Panc1 (cell line): ENCODE results near the gene OXCT1. TPM values are rescaled to one million over a fixed set of nuclear protein-coding genes. Genes with fewer than 3 reads are reported as not detected.

Experiments used
- ATAC-seq: fragments of 200-7000 bp; cut with Tn5 transposase; 2 replicates; pipeline ENCODE4 v1.9.1; 2020; ENCODE audit warnings: mild to moderate bottlenecking, moderate library complexity
- BruUV-seq: library from RNA; stranded (reverse); fragments of 400-500 nt; replicated peaks from 2 replicates; lab custom pipeline; 2021; lab: Mats Ljungman, UMichigan
- CTCF ChIA-PET: fragments of 300-600 bp; sonication (Branson Sonifier 250); formaldehyde crosslinking; loops from one replicate; lab custom pipeline; 2022; ENCODE audit warnings: antibody characterized with exemption; lab: Charles Lee
- POLR2A ChIA-PET: fragments of 300-600 bp; sonication (Branson Sonifier 250); formaldehyde crosslinking; loops from one replicate; lab custom pipeline; 2022; ENCODE audit warnings: antibody characterized with exemption; lab: Charles Lee
- DNase-seq: peaks from one replicate; pipeline ENCODE4 v3.0.0-alpha.2; 2010; ENCODE audit warnings: low read depth, low spot score
- H3K27ac ChIP-seq: 2 replicates; pipeline ENCODE4 v1.5.1; 2011; ENCODE audit warnings: mild to moderate bottlenecking, low read length, inconsistent platforms
- H3K27me3 ChIP-seq: fragments of 200-500 bp; sonication (Bioruptor generic); 2 replicates; pipeline ENCODE4 v1.6.0; 2014; ENCODE audit warnings: low read length, inconsistent platforms; ENCODE audit not compliant: control insufficient read depth, insufficient read depth
- H3K36me3 ChIP-seq: fragments of 200-500 bp; sonication (Bioruptor generic); 2 replicates; pipeline ENCODE4 v1.5.1; 2014; ENCODE audit warnings: inconsistent platforms, mild to moderate bottlenecking, low read length, moderate library complexity; ENCODE audit not compliant: control insufficient read depth, insufficient read depth
- H3K4me1 ChIP-seq: 2 replicates; pipeline ENCODE4 v1.5.1; 2011; ENCODE audit warnings: inconsistent platforms, mild to moderate bottlenecking, low read length, moderate library complexity; ENCODE audit not compliant: control insufficient read depth, insufficient read depth
- H3K4me3 ChIP-seq, 2 experiments: 2 replicates each; pipeline ENCODE4 v1.5.1; 2011 to 2012; ENCODE audit warnings: low read depth in 2 of 2, low read length in 2 of 2, mild to moderate bottlenecking in 2 of 2, inconsistent platforms in 1 of 2, moderate library complexity in 1 of 2
- H3K9me3 ChIP-seq: fragments of 200-500 bp; sonication (Bioruptor generic); 2 replicates; pipeline ENCODE4 v1.5.1; 2014; ENCODE audit warnings: low read depth, mild to moderate bottlenecking, inconsistent platforms, low read length, moderate library complexity; ENCODE audit not compliant: control insufficient read depth, insufficient read depth
- CTCF ChIP-seq: fragments of 450-650 bp; IDR thresholded peaks from 2 replicates; pipeline ENCODE4 v1.5.1; 2017; ENCODE audit warnings: mild to moderate bottlenecking
- POLR2AphosphoS5 ChIP-seq: IDR thresholded peaks from 2 replicates; pipeline ENCODE4 v1.6.1; 2012; ENCODE audit warnings: mild to moderate bottlenecking, low read depth, low read length, moderate library complexity
- REST ChIP-seq, 2 experiments: IDR thresholded peaks; 2 replicates each; pipeline ENCODE4 v1.6.1; 2011 to 2012; ENCODE audit warnings: low read depth in 2 of 2, control low read depth in 1 of 2, low read length in 1 of 2, mild to moderate bottlenecking in 1 of 2, moderate library complexity in 1 of 2; ENCODE audit not compliant: insufficient read depth in 1 of 2
- SIN3A ChIP-seq: IDR thresholded peaks from 2 replicates; pipeline ENCODE4 v1.6.1; 2012; ENCODE audit warnings: low read depth, mild to moderate bottlenecking, low read length, moderate library complexity, borderline replicate concordance; ENCODE audit not compliant: insufficient read depth
- TCF7L2 ChIP-seq: IDR thresholded peaks from 2 replicates; pipeline ENCODE4 v1.6.1; 2011; ENCODE audit warnings: mild to moderate bottlenecking, low read depth, low read length, inconsistent platforms
- in situ Hi-C: cut with HindIII; loops from 2 replicates; pipeline ENCODE4 v1.10.0; 2016; ENCODE audit warnings: low sequenced_read_pairs, low pct_unique_long_range_greater_than_20kb
- intact Hi-C: fragments of 100-400 bp; cut with micrococcal nuclease; formaldehyde crosslinking; loops from one replicate; pipeline ENCODE4 v1.10.0; 2022; ENCODE audit not compliant: unreplicated experiment
- total RNA-seq: library from RNA; stranded (reverse); gene quantifications from one replicate; pipeline ENCODE4 v1.2.1, GENCODE V29; 2021; ENCODE audit not compliant: unreplicated experiment

Gene OXCT1
- total RNA-seq, 1 experiment from 2014 or later, result 10.5 TPM

- ChIA-PET CTCF (interaction anchor here (0.6 to 0.7 kb wide), 3 partner anchors 11 to 219 kb away, joined by 5 to 8 read pairs (median 7); no protein-coding TSS in a partner anchor), POLR2A (no interaction called here)
Observed at GRCh38 chr5:41837793-41838192, 32.4 kb downstream of the OXCT1 start.

GRCh38 chr5:41835645-41836044 is 34.6 kb downstream of the OXCT1 start:
- intact Hi-C loops, result no loop called here
- CTCF ChIA-PET, result no interaction called here
- no peaks in the 10 kb centered on the region for H3K27me3 ChIP-seq
- no peak for ATAC-seq
- no peaks in the 10 kb centered on the region for H3K4me1 ChIP-seq
- no peaks in the 10 kb centered on the region for H3K9me3 ChIP-seq
- H3K4me3 ChIP-seq, result no peak overlapping the region
- no peaks in the 10 kb centered on the region for H3K36me3 ChIP-seq
- DNase-seq, result no peak
- in situ Hi-C loops, result no loop called here
- no peak for TF ChIP-seq CTCF
- no peak for TF ChIP-seq SIN3A
- TF ChIP-seq REST (IDR thresholded peaks at IDR 0.05; ENCODE audit: insufficient read depth in 1 of 2, low read depth in 2 of 2, low read length in 1 of 2), result no peak
- TF ChIP-seq POLR2AphosphoS5, result no peak
- TF ChIP-seq TCF7L2, result no peak
- no TSS peak for BruUV-seq
- no peak overlapping the region for H3K27ac ChIP-seq
- POLR2A ChIA-PET, result no interaction called here

More at GRCh38 chr5:41837793-41838192, 32.4 kb downstream of the OXCT1 start:
- no peak for TF ChIP-seq POLR2AphosphoS5
- TF ChIP-seq CTCF, result no peak
- no peaks in the 10 kb centered on the region for H3K36me3 ChIP-seq
- in situ Hi-C loops, result no loop called here
- no peak overlapping the region for H3K4me3 ChIP-seq
- DNase-seq (no peak), ATAC-seq (no peak)
- H3K27ac ChIP-seq, result no peak overlapping the region
- intact Hi-C loops, result no loop called here
- H3K4me1 ChIP-seq, result no peaks in the 10 kb centered on the region
- no peaks in the 10 kb centered on the region for H3K9me3 ChIP-seq
- no TSS peak for BruUV-seq
- H3K27me3 ChIP-seq, result no peaks in the 10 kb centered on the region
